Right atrium auricular region (tissue), 2 donors: ENCODE data around the gene PRDX6. TPM values are rescaled to one million over a fixed set of nuclear protein-coding genes. Genes with fewer than 3 reads are reported as not detected.

Source experiments
- DNase-seq: peaks from one replicate; pipeline ENCODE4 v3.0.0-alpha.2; 2019; ENCODE audit warnings: low spot score
- H3K27ac ChIP-seq, 2 donors: fragments of 200-600 bp; sonication (generic); 1 replicate in 1 of 2; 2 replicates in 1 of 2; pipeline ENCODE4 v1.5.1; 2016 to 2019
- H3K27me3 ChIP-seq, 2 donors: fragments of 200-600 bp; sonication (generic); one replicate each; pipeline versions ENCODE4 v1.5.1 to v1.6.0; 2017 to 2019
- H3K36me3 ChIP-seq: fragments of 200-600 bp; sonication (generic); one replicate; pipeline ENCODE4 v1.5.1; 2016
- H3K4me1 ChIP-seq, 2 donors: fragments of 200-600 bp; sonication (generic); one replicate each; pipeline versions ENCODE4 v1.5.1 to v1.6.0; 2017 to 2019
- H3K4me3 ChIP-seq, 2 donors: fragments of 200-600 bp; sonication (generic); 1 replicate in 1 of 2; 2 replicates in 1 of 2; pipeline ENCODE4 v1.5.1; 2017 to 2019; ENCODE audit warnings: mild to moderate bottlenecking in 1 of 2, moderate library complexity in 1 of 2
- H3K9me3 ChIP-seq, 2 donors: fragments of 200-600 bp; sonication (generic); one replicate each; pipeline ENCODE4 v1.5.1; 2019
- CTCF ChIP-seq, 2 donors: fragments of 200-600 bp; sonication (generic); IDR thresholded peaks; one replicate each; pipeline ENCODE4 v1.5.1; 2019; ENCODE audit warnings: antibody characterized with exemption in 2 of 2
- total RNA-seq, 2 donors: library from RNA; depleted of rRNA; stranded (reverse); fragments of >200 nt; gene quantifications; one replicate each; pipeline ENCODE4 v1.1.0, GENCODE V29; 2016

PRDX6 gene
- total RNA-seq, 2 donors from 2014 or later: 512 to 590 TPM

GRCh38 chr1:173495609-173496267 is 18.6 kb downstream of the PRDX6 start:
- no peaks in the 10 kb centered on the region for H3K27me3 ChIP-seq
- H3K9me3 ChIP-seq: no peaks in the 10 kb centered on the region
- H3K27ac ChIP-seq: no peak overlapping the region
- no peak overlapping the region for H3K4me3 ChIP-seq
- no peak for TF ChIP-seq CTCF (IDR thresholded peaks at IDR 0.05)
- DNase-seq: no peak
- no peaks in the 10 kb centered on the region for H3K4me1 ChIP-seq
- no peaks in the 10 kb centered on the region for H3K36me3 ChIP-seq

- Histone ChIP-seq H3K9me3 (no peaks in the 10 kb centered on the region), H3K4me1 (no peaks in the 10 kb centered on the region), H3K27ac (no peak overlapping the region), H3K36me3 (no peaks in the 10 kb centered on the region), H3K4me3 (no peak overlapping the region), H3K27me3 (no peaks in the 10 kb centered on the region)
- no peak for TF ChIP-seq CTCF (IDR thresholded peaks at IDR 0.05)
- no peak for DNase-seq
Measured at GRCh38 chr1:173496757-173497320, 19.7 kb downstream of the PRDX6 start.

- H3K4me3 ChIP-seq: no peak overlapping the region
- TF ChIP-seq CTCF (IDR thresholded peaks at IDR 0.05): no peak
- H3K4me1 ChIP-seq: no peaks in the 10 kb centered on the region
- DNase-seq: no peak
- no peaks in the 10 kb centered on the region for H3K27me3 ChIP-seq
- no peaks in the 10 kb centered on the region for H3K9me3 ChIP-seq
- H3K27ac ChIP-seq: no peak overlapping the region
- H3K36me3 ChIP-seq: no peaks in the 10 kb centered on the region
Measured at GRCh38 chr1:173499729-173500128, 22.6 kb downstream of the PRDX6 start.

GRCh38 chr1:173502104-173502503 is 25.0 kb downstream of the PRDX6 start:
- TF ChIP-seq CTCF (IDR thresholded peaks at IDR 0.05): no peak

GRCh38 chr1:173503391-173503790 is 26.3 kb downstream of the PRDX6 start:
- H3K4me3 ChIP-seq: no peak overlapping the region
- no peaks in the 10 kb centered on the region for H3K27me3 ChIP-seq
- no peaks in the 10 kb centered on the region for H3K9me3 ChIP-seq
- H3K4me1 ChIP-seq: no peaks in the 10 kb centered on the region
- no peaks in the 10 kb centered on the region for H3K36me3 ChIP-seq
- no peak for DNase-seq
- no peak overlapping the region for H3K27ac ChIP-seq
- no peak for TF ChIP-seq CTCF (IDR thresholded peaks at IDR 0.05)

More at GRCh38 chr1:173502104-173502503, 25.0 kb downstream of the PRDX6 start:
- no peak overlapping the region for H3K4me3 ChIP-seq
- no peak overlapping the region for H3K27ac ChIP-seq
- no peak for DNase-seq
- no peaks in the 10 kb centered on the region for H3K9me3 ChIP-seq
- no peaks in the 10 kb centered on the region for H3K4me1 ChIP-seq
- no peaks in the 10 kb centered on the region for H3K36me3 ChIP-seq
- no peaks in the 10 kb centered on the region for H3K27me3 ChIP-seq

GRCh38 chr1:173504268-173504667 is 27.1 kb downstream of the PRDX6 start:
- no peak overlapping the region for H3K4me3 ChIP-seq

More at GRCh38 chr1:173504268-173504667, 27.1 kb downstream of the PRDX6 start:
- no peak for DNase-seq
- H3K36me3 ChIP-seq: no peaks in the 10 kb centered on the region
- H3K9me3 ChIP-seq: no peaks in the 10 kb centered on the region
- H3K27me3 ChIP-seq: no peaks in the 10 kb centered on the region
- H3K4me1 ChIP-seq: no peaks in the 10 kb centered on the region
- H3K27ac ChIP-seq: no peak overlapping the region
- TF ChIP-seq CTCF (IDR thresholded peaks at IDR 0.05): no peak
